Coronary artery (tissue), 2 donors: ENCODE measurements around the gene CHL1.
"Not testable (repeated sequence)": the region's sequence is repeated elsewhere in the genome, so short reads cannot be mapped to it uniquely, and the experiment has no call there.

Source experiments
- DNase-seq: peaks from one replicate; pipeline ENCODE4 v3.0.0-alpha.2; 2017; ENCODE audit warnings: low spot score
- H3K27ac ChIP-seq, 2 donors: fragments of 200-600 bp; sonication (generic); one replicate each; pipeline ENCODE4 v1.5.1; 2016 to 2019
- H3K4me3 ChIP-seq: fragments of 200-600 bp; sonication (generic); 2 replicates; pipeline ENCODE4 v1.5.1; 2016; ENCODE audit warnings: mild to moderate bottlenecking, moderate library complexity
- TF ChIP-seq, protein P1 (sequence below): fragments of 200-600 bp; sonication (generic); IDR thresholded peaks from one replicate; pipeline ENCODE4 v1.5.1; 2019; ENCODE audit warnings: antibody characterized with exemption

The CHL1 gene

DNA sequence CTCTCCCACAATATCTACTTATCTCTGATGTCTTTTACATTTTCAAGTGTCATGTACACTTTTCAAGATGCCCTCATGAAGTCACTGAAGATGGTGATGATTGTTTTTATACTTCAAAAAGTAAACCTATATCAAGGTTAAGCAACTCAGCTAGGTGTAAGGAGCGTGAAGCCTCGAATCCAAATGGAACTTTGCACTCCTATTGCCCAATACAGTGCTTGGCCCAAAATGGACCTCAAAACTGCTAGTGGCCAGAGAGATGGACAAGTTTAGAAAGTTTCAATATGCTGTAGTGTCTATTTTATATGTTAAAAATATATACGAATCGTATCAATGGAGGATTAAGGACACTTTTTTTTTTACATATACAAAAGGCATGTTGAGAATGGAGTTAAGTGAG is 167.7 kb downstream of the CHL1 start:
- Histone ChIP-seq H3K27ac (no peak overlapping the region), H3K4me3 (no peak overlapping the region)
- TF ChIP-seq, protein P1, sequence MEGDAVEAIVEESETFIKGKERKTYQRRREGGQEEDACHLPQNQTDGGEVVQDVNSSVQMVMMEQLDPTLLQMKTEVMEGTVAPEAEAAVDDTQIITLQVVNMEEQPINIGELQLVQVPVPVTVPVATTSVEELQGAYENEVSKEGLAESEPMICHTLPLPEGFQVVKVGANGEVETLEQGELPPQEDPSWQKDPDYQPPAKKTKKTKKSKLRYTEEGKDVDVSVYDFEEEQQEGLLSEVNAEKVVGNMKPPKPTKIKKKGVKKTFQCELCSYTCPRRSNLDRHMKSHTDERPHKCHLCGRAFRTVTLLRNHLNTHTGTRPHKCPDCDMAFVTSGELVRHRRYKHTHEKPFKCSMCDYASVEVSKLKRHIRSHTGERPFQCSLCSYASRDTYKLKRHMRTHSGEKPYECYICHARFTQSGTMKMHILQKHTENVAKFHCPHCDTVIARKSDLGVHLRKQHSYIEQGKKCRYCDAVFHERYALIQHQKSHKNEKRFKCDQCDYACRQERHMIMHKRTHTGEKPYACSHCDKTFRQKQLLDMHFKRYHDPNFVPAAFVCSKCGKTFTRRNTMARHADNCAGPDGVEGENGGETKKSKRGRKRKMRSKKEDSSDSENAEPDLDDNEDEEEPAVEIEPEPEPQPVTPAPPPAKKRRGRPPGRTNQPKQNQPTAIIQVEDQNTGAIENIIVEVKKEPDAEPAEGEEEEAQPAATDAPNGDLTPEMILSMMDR = no peak
- no peak for DNase-seq

DNA sequence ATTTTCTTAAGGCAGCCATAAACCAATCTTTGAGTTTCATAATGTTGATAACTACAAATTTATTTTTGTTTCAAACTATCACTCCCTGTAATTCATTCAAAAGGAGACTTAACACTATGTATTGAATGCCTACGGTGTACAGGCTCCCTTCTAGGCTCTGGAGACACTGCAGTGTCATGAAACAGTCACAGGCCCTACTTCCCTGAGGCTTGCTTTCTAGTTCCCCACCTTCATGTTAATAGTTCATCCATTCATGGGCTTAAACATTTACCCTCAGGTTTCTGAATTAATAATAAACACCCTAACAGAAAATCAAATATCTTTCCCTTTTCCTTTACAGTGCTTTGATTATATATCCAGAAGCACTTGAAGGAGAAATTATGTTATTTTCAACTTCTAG is 168.7 kb downstream of the CHL1 start:
- no peak overlapping the region for H3K4me3 ChIP-seq
- H3K27ac ChIP-seq = no peak overlapping the region
- no peak for DNase-seq
- TF ChIP-seq, protein P1 = no peak

DNA sequence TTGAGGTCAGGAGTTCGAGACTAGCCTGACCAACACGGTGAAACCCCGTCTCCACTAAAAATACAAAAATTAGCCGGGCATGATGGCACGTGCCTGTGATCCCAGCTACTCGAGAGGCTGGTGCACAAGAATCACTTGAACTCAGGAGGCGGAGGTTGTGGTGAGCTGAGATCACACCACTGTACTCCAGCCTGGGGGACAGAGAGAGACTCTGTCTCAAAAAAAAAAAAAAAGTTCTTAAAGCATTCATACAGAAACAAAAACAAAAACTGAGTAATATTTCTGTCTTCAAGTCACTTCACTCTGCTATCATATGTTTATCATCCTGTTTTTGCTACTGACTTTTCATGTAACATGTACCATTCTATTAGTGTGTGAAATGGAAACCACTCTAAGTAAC is 169.7 kb downstream of the CHL1 start:
- DNase-seq, H3K27ac ChIP-seq, H3K4me3 ChIP-seq: not testable (repeated sequence)

DNA sequence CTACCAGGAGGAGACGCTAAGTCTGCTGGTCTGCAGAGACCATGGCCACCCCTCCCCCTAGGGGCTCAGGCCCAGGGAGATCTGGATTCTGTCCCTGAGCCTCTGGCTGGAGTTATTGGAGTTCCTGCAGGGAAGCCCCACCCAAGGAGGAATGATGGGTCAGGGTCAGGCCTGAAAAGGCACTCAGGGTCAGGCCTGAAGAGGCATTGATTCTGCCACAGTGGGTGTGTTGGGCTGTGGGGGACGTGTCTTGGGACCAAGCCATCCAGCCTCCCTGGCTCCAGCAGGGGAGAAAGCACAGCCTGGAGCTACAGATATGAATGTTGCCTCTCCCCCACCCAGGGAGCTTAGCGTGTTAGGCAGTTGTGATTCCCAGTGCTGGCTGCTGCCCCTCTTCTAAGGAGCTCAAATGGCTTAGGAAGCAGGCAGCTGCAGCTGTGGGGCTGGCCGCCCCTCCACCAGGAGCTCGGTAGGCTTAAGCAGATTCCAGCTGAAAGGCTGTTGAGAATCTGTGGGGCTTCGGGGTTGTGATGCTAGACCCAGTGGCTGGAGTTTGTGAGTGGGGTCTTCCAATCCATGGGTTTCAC is 176.7 kb downstream of the CHL1 start:
- no peak overlapping the region for H3K27ac ChIP-seq
- TF ChIP-seq, protein P1 = no peak
- H3K4me3 ChIP-seq = no peak overlapping the region
- no peak for DNase-seq

DNA sequence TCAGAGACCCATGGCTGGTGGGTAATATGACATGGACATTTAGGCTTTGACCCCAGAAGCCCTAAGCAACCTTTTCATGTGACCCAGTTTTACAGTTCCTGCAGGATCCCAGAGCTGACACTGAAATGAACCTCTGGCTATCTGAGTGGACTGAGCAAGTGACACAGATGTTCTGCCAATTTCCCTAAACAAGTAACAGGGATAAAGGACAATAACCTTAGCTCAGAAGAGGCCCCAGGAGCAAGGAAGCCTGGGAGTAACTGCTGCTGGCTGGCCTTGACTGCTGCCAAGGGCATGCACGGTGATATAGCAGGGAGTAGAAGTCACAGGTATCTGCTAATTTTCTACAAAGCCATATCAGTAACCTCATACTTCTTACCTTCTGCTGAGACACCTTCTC is 177.9 kb downstream of the CHL1 start:
- Histone ChIP-seq H3K4me3 (no peak overlapping the region), H3K27ac (no peak overlapping the region)
- TF ChIP-seq, protein P1 = no peak
- no peak for DNase-seq

DNA sequence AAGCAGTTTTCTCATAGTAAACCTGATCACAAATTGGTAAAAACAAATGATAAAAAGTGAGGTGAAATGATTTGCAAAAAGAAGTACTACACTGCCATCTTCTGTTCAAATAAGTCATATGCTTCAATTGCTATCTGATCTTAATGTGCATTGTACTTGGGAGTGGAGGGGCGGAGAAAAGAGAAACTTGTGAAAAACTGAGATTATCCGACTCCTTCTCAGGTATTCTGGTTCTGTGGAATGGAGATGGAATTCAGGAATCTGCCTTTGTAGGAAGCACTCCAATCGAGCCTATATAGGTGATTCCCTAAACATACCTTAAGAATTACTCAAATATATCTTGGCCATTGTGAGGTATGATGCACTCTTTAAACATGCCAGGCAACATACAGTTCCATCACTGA is 180.6 kb downstream of the CHL1 start:
- DNase-seq = no peak
- Histone ChIP-seq H3K4me3 (no peak overlapping the region), H3K27ac (no peak overlapping the region)
- TF ChIP-seq, protein P1 = no peak

DNA sequence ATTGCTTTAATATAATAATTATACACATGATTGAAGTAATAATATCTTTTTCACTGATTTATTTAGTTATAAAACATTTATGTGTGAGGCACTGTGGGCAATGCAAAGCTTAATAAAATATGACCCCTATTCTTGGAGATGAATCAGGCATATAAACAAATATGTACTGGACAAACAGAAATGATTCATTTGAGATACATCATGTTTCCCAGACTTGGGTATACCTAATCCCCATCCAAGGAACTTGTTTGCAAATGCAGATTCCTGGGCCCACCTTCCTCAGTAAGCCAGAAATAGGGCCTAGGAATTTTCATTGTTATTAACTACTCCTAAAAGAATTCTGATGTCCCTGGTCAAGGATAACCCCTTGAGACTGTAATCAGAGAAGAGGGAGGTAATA is 184.2 kb downstream of the CHL1 start:
- H3K4me3 ChIP-seq = no peak overlapping the region
- no peak for DNase-seq
- TF ChIP-seq, protein P1 = no peak

DNA sequence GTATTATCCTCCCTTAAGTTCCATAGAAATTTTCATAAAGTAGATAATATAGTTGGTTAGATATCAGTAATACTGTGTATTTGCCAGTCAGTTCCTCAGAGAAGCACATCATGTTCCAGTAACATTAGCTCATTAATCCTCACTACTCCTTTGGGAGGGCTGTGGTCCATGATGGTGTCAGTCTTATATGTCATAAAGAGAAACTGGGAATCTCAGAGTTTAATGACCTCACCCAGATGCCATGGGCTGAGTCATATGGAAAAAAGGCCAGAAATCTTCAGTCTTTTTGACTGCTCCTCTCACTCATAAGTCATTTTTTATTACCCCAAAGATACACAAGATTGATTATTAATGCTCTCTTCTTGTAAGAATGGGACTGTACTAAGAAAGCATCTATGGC is 188.6 kb downstream of the CHL1 start:
- H3K4me3 ChIP-seq = no peak overlapping the region
- no peak overlapping the region for H3K27ac ChIP-seq
- TF ChIP-seq, protein P1 = no peak
- no peak for DNase-seq

More for the DNA sequence above, 184.2 kb downstream of the CHL1 start:
- no peak overlapping the region for H3K27ac ChIP-seq
